COLO668 (cell line): ENCODE measurements around the gene SEMA4D.

Experiments used
- DNase-seq: peaks from one replicate; lab custom pipeline; 2025; ENCODE audit not compliant: unreplicated experiment; lab: John Stamatoyannopoulos, UW

SEMA4D gene

DNA sequence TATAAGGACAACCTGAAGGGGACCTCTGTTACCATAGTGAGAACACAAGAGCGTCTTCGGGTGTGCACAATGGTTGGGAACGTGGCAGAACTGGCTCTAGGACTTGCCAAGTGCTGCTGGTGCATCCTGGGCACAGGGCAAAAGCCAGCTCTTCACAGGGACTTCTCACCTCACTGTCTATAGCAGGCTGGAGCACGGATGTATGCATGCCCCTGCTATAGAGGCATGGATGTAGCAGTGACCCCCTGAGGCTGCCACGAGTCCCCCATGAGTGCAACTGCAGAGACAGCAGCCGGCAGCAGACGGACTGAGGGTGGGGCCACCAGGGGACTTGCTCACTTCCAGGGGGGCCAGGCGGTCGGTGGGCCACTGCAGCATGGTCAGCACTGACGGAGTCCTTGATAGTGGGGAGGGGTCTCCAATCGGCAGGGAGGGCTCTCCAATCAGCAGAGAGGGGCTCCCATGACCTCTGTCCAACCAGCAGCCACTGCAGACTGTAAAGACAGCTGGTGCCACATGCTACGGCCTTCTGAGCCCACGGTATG lies 64.9 kb downstream of the SEMA4D start:
- no peak for DNase-seq

DNA sequence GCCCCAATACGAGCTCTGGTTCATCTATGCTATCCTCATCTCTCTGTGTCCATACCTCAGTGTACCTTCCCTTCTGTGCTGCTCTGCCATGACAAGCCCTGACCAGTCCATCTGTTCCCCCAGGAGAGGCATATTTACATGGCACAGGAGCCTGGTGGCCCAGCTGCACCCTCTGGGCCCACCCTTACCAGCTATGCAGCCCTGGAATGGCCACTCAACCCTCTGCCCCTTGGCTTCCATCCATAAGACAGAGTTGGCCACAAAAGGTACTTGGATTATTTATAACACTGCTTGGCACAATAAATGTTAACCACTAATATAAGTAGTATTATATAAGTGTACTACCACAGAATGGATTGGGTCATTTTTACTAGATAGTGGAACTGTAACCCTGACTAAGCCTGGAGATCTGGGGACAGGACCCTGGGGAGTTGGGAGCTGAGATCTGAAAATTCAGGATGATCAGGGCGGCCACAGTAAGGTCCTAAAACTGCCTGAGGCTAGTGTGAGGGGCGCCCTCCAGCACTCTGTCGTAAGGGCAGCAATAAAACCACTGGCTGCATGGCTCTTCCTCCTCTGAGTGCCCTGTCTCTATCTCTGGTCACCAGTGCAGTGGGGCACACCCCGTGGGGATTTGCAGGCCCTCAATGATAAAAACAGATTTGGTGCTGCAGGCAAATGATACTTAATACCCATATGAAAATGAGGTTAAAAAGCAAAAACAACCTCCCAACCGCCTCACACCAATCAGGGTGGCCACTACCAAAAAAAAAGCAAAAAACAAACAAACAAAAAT lies 65.8 kb downstream of the SEMA4D start:
- no peak for DNase-seq

DNA sequence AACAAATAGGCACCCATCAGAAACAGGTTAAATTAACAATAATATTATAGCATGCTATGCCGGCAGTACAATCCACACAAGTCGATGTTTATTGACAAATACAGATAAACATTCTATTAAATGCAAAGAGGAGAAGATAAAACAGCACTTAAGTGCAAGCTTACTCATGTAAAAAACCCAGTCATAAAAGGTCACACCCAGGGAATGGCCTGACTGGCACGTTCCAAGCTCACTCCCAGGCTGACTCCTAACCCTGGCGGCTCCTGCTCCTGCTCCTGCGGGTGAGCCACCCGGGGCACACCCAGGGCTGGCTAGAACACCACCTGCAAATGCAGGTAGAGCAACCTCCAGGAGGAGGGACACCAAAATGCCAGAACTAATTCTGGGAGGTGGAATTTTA lies 66.9 kb downstream of the SEMA4D start:
- no peak for DNase-seq

DNA sequence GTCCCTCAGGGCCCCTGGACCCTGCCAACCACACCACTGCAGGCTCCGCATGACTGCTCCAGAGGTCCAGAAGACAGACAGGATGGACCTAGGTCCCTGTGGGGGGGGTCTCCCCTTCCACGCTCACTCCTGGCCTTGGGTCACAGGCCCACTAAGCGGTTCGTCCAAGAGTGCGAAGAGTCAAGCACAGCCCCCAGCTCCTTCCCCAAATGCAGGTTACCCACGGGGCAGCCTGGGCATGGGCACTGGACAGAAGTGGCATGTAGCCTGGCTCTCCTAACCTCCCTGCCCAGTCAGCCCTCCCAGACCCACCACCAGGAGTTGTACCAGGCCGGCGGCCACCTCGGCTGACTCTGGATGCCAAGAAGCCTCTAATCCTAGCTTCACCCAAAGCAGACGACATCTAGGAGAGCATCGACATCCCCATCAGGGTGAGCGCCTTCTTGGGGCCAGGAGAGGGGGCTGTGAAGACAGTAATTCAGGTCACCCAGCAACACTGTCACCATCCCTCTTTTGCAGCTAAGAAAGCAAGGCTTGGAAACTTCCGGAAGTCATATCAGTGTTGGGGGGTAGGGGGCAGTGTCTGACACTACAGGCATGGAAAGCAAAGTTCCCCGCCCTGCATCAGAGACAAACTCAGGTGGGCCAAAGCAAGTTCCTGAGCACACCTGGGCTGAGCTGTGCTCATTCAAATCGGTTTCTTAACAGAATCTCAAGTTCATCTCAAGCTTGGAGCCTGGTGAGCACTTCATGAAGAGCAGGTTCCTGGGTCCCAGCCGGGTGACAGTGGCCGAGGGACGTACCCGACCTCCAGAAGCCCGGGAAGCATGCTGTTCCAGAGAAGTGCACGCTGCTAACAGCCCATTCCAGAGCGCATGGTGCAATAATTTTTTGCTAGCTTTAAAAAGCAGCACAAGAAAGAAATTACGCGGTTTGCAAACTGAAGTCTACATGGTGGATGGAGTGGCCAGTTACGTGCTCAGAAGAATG lies 68.7 kb downstream of the SEMA4D start:
- DNase-seq: no peak

DNA sequence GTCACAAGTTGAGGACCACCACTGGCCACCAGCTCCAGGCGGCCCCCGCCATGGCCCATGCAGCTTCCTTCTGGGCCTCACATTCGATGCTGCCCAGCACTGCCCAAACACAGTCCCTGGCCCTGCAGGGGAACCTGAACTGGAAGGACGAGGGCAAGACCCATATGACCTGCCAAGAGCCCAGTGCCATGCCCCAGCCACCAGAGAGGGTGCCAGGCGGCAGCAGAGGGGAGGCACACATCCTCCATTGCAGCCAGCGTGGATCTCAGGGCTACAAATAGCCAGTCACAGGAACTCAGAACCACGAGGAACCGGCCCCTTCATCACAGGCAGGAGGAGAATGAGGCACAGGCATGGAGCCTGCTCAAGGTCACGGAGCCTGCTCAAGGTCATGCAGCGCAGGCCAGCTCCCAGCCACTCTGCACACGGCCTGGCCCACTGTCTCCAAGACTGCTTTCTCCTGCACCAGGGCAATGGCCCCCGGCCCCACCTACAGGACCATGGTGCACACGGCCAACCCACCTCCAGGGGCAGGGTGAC lies 69.6 kb downstream of the SEMA4D start:
- no peak for DNase-seq

DNA sequence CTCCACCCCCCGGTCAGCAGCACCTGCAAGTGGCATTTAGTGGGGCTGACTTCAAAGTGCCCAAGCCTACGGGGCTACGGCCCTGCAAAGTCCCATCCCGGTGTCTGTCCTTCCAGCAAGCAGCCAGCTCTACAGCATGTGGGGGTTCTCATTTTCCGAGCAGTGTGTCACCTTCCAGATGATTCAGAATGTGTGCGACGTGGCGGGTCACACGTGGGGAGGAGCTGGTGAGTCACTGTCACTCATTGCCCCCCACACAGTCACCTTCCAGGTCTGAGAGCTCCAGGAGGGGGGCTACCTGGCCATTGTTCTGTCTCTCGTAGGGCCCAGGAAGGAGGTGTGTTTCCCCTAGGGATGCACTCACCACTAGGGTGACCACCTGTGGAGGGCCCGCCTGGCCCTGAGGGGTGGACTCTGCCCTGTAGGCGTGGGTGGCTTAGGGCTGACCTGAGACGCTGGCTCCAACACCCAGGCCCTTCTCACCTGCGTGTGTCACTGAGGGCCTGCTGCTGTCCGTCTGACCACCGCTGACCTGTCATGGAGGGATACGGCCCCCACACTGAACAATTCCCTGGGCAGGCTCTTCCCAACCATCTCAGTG lies 70.2 kb downstream of the SEMA4D start:
- no peak for DNase-seq

DNA sequence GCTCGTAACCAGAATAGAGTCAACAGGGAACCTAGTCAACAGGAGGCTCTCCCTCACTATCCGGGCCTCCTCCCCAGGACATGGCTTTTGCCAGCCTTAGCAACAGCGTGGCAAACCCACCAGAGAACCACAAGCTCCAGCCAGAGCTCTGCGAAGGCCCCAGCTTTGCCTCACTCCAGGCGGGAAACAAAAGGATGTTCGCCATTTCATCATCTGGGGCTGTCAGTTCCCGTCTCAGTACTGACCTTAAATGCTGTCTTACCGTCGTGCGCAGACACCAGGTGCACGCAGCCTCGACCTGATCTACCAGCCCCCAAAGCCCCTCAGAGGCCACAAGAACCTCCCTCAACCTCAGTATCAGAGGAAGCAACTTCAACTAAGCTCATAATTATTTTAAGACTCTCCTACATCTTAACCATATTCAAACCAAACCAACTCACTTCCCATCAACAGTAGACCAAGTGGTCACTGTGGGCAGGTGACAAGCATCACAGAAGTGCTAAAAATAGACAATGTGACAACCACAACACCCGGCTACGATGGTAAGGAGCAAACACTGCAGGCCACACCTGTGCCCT lies 71.4 kb downstream of the SEMA4D start:
- no peak for DNase-seq

DNA sequence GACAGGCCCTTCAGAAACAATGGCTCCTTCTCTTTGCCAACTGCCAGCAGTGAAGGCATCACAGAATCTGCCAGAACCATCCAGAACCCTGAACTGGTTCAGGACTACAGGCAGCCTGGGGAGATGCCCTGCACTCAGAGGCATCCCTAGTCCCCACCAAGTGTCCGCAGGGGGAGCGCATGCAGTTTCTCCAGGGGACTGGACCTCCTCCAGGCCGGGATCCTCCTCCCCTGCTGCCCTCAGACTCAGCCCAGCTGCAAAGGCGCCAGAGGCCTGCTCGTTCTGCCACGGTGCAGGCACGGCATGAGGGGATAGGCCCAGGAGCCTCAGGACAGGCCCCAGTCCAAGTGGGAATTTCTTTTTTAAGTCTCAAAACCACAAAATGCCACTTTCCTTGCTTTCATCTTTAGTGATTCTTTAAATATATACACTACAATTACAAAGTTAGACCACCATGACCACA lies 72.0 kb downstream of the SEMA4D start:
- no peak for DNase-seq

DNA sequence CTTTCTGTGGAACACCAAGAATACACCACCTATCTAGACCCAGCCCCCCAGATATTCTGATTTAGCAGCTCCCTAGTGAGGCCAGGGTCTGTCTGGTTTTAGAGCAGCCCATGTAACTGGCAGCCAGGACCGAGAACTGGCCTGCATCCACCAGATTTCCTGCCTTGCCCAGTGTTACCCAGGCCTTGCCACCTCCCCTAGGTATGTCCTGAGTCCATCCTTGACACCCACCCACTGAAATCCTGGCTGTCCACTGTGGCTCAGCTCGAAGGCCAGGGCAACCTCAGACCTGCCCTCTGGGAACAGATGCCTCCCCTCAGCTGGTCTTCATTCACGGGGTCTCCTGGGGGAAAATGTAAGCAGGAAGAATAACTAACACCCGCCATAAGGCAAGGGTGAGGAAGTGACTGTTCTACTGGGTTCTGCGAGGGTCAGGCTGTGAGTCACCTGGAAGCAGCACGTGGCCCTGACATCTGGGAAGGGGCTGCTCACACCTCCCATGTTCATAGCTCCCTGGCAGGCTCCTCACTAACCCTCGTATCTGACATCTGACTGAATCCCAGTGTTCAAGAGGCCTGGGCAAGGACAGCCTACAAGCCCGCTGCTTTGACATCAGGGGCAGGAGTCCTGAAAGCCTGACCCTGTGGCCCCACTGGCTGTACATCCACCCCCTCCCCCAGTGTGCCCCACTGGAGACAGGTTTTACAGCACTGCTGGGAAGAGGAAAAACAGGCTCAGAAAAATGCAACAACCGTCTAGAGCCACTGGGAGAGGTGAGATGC lies 72.7 kb downstream of the SEMA4D start:
- DNase-seq: no peak

DNA sequence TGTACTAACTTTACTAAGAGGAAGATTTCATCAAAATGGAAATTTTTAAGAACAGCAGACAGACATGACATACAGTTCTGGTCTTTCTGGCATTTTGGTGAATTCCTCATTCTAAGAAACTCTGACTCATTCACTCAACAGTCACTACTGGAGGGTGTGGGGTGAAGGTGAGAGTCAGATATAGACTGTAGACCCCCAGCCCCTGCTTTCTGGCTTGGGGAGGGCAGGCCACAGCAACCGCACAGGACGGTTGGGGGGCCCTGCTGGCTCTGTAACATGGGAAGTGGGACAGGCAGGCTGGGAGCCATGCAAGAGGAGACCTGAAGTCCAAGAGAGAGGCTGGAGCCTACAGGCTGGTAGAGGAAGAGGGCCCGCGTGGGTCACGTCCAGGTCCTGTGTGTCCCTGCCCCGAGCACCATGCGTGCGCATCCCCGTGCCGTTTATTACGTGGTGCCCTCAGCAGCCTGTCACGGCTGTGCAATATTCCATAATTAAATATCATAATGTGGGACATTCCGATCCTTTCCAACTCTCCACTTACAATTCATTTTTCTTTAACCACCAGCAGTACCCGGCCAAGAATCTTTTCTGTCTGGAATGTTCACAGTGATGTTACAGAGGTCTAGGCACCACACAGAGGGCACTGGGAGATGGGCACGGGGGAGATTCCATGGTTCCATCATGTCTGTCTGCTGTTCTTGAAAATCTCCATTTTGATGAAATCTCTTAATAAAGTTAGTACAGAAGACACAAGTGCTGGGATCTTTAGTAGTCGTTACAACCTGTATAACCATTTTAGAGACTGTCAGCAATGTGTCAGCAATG lies 75.5 kb downstream of the SEMA4D start:
- no peak for DNase-seq

DNA sequence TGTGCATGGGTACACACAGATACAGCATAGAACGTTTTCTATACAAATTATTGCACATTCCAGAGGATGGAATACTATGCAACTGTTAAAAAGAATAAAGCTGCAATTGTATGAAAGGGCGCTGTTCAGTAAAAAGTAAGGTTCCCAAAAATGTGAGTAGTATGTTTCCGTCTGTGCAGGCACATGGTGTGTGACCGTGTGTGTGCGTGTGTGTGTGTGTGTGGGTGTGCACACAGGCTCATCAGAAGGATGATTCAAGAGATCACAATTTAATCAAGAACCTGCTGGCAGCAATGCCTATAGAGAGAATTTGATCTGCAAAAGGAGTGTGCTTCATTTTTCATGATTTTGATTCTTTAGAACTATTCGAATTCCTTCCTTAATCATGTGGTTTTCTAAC lies 76.3 kb downstream of the SEMA4D start:
- no peak for DNase-seq

DNA sequence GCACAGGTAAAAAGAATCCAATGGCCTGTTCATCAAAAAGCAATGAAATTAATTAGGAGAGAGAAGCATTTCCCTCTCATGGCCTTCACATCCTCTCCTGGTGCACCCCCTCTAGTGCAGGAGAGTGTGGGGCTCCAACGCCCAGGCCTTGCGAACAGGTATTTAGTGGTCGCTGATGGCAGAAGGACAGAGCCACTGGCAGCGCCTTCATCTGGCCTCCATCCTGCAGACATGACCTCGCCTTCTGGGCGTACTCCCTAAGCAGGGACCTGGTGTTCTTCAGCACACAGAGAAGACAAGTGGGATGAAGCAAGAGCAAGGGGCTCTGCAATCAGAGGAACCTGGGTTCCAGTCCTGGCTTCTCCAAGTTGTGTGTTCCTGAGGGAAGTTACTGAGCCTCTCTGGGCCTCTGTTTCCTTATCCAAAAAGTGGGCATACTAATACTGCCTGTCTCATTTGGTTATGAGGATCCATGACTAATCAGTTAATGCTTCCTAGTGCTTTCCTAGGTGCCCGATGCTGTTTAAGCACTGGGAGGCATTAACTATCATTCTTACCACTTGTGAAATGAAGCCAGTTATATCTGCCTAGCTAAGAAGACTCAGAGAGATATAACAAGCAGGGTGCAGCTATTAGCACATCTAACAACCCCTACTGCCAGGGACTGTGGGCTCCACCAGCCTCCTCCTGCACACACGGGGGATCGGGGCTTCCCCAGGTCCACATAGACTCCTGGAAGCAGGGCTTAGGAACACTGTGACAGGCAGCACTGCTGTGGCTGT lies 77.3 kb downstream of the SEMA4D start:
- DNase-seq: no peak

DNA sequence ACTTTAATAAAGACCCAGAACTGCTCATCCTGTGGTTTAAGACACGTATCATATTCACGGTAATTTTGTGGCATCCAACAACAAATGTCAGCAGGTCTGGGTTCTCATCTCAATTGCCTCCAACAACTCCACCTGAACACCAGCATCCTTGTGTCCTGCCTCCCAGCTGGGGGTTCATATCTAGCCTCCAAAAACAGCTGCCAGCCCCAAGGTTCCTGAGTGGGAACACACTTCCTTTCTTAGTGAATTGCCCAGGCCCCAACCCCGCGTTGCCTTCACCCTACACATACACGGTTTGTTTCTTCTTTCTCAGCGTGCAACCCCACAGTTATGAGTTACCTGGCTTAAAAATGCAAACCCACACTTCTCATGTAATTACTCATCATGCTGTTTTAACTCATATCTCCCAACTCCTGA lies 77.9 kb downstream of the SEMA4D start:
- DNase-seq: no peak

DNA sequence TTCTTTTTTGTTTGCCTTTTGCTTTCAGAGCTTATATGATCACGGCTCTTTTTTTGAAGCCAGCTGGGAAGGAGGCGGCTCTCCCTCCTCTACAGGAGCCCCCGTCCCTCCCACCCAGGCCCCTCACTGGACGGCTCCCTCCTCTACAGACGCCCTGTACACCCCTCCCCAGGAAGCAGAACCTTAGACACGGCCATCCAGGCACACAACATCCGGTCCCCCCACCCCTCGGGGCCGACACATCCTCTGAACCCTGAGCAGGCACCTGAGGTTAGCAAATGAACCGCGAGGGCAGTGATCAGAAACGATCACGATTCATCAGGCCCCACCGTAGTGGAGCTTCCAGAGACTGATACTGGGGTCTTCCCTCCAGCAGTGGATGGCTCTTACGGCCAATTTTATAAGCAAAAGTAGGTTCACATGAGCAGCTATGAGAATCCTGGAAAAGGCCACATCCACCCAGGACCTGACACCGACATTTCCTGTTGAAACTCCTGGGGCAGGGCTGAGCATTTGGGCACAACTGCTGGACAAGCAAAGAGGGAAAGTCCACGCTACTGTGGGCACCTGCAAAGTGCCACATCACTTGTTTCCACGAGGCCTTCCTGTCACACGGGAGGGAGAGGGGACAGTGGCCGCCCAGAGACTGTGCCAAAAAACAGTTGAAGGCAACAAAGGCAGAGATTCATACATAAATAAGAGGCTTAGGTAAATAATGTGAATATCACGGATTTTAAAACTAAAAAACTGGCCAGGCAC lies 78.9 kb downstream of the SEMA4D start:
- no peak for DNase-seq

DNA sequence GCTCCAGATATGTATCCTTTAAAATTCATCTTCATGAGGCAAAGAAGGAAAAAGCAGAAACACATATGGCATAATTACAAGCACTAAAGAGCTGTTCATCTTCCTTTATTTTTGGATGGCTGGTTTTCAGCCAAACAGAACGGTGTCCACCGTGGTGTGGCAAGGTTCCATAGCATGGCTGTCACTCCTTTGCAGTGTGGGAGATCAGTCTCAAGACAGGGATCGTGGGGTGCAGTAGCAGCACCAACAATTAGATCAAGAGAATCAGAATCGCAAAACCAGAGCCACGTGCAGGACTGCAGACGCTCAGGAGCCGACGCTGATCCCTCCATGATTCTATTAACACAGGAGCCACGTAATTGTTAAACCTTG lies 79.5 kb downstream of the SEMA4D start:
- DNase-seq: no peak

DNA sequence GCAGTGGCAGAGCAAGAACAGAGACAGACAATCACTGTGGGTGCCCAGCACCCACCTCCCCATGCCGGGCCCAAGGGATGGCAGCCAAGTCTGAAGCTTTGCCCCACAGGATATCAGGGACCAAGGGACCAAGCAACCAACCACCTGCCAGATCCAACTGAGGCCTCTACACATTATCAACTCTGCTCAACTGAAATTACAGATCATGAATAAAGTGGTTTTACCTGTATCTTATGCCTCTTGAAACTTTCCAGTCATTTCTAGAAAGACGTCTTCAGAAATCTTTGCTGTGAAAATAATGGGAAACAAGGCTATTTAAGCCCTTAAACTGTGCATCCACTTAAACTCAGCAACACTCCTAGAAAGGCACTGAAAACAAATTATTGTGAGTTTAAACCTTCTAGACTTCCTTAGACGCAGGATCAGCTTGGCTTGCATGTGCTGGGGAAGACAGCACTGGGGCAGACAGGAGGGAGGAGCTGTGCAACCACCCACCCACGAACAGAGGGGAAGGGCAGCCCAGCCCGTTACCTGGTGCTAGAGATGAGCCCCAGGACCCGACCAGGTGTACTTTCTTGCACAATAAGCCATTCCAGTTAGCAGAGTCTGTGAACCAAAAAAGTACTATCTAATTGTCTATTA lies 80.0 kb downstream of the SEMA4D start:
- no peak for DNase-seq

DNA sequence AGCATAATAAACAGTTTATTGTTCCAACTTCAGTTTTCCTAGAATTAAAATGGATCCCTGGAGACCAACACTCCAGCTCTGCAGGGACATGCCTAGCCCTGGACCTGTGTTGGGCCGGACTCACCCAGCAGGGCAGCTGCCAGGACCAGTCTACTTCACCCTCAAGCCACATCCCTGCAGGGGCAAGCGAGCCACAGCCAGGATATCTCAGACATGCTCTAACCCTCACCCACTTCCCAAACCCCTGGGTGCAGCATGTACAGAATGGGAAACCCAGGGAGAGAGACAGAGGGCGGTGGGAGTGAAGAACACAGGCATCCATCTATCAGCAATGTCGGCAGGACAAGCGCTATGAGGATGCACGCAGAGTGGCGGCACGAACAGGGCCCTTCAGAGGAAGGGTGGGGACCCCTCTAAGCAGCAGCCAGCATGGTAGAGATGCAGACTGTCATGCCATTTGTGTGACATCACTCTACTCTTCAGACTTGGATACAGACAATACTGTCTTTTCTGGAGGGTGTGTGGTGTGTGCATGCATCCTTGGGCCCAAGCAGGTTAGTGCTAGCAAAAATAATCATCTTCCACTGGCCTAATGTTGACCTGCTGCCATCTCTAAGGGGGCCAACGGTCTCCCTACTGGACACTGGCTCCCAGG lies 83.1 kb downstream of the SEMA4D start:
- no peak for DNase-seq
